A549 (cell line): Measurements from ENCODE around the gene FBXO24.

Source experiments
- CTCF ChIP-seq: fragments of >200 bp; sonication (Bioruptor Twin); formaldehyde crosslinking; IDR thresholded peaks from 3 replicates; pipeline ENCODE4 v1.5.1; 2016
- HOXA7 ChIP-seq: fragments of 250-450 bp; sonication (Bioruptor Pico); IDR thresholded peaks from 2 replicates; pipeline ENCODE4 v1.5.0; 2020; ENCODE audit warnings: mild to moderate bottlenecking, moderate library complexity
- JUN ChIP-seq, 2 experiments: fragments of >200 bp; sonication (Bioruptor Twin); formaldehyde crosslinking; IDR thresholded peaks; 2 replicates in 1 of 2; 3 replicates in 1 of 2; pipeline ENCODE4 v1.6.1; 2016 to 2017
- MAZ ChIP-seq: fragments of 150-350 bp; IDR thresholded peaks from 2 replicates; pipeline ENCODE4 v1.6.1; 2014; ENCODE audit warnings: antibody characterized with exemption, low read depth, low read length, borderline replicate concordance
- NFE2L2 ChIP-seq: fragments of 150-350 bp; conservative IDR thresholded peaks from 2 replicates; pipeline ENCODE4 v1.6.1; 2014; ENCODE audit warnings: low read length
- RCOR1 ChIP-seq: fragments of 150-350 bp; IDR thresholded peaks from 2 replicates; pipeline ENCODE4 v1.6.1; 2014; ENCODE audit warnings: antibody characterized with exemption, low read length, low read depth

GRCh38 chr7:100606313-100606712 is 20.2 kb downstream of the FBXO24 start:
- TF ChIP-seq JUN (IDR thresholded peaks at IDR 0.05) (no peak), RCOR1 (no peak), CTCF (no peak), MAZ (no peak), HOXA7 (CRISPR knock-in tag) (no peak), NFE2L2 (no peak)
